Lung (tissue), 12 donors: ENCODE data around the gene STEAP3. TPM values are rescaled to one million over a fixed set of nuclear protein-coding genes. Genes with fewer than 3 reads are reported as not detected.

Source experiments
- ATAC-seq: fragments of 200-7000 bp; cut with Tn5 transposase; one replicate; pipeline ENCODE4 v1.9.1; 2020; ENCODE audit warnings: moderate number of reproducible peaks; ENCODE audit not compliant: insufficient read depth, low FRiP score
- DNase-seq, 3 donors: peaks; one replicate each; pipeline ENCODE4 v3.0.0-alpha.2; 2013 to 2017
- H3K27ac ChIP-seq, 2 donors: one replicate each; pipeline ENCODE4 v1.5.1; 2013; ENCODE audit warnings: mild to moderate bottlenecking in 2 of 2, moderate library complexity in 2 of 2, control low read depth in 1 of 2, inconsistent platforms in 1 of 2, low read depth in 1 of 2, low read length in 1 of 2
- H3K27me3 ChIP-seq, 3 donors: one replicate each; pipeline ENCODE4 v1.5.1; 2013; ENCODE audit warnings: low read length in 2 of 3; ENCODE audit not compliant: control insufficient read depth in 3 of 3, insufficient read depth in 3 of 3
- H3K36me3 ChIP-seq, 4 donors: one replicate each; pipeline ENCODE4 v1.5.1; 2013; ENCODE audit warnings: low read length in 4 of 4, mild to moderate bottlenecking in 1 of 4, moderate library complexity in 1 of 4; ENCODE audit not compliant: control insufficient read depth in 4 of 4, insufficient read depth in 4 of 4
- H3K4me1 ChIP-seq, 5 donors: one replicate each; pipeline ENCODE4 v1.5.1; 2013; ENCODE audit warnings: low read length in 5 of 5, mild to moderate bottlenecking in 2 of 5, moderate library complexity in 1 of 5; ENCODE audit not compliant: control insufficient read depth in 5 of 5, insufficient read depth in 5 of 5
- H3K4me3 ChIP-seq: one replicate; pipeline ENCODE4 v1.5.1; 2013; ENCODE audit warnings: mild to moderate bottlenecking, control low read depth, moderate library complexity
- H3K9ac ChIP-seq, 2 donors: one replicate each; pipeline ENCODE4 v1.5.1; 2013; ENCODE audit warnings: low read length in 2 of 2, control low read depth in 1 of 2; ENCODE audit not compliant: insufficient read depth in 1 of 2
- H3K9me3 ChIP-seq, 4 donors: one replicate each; pipeline ENCODE4 v1.5.1; 2013; ENCODE audit warnings: low read length in 3 of 4, mild to moderate bottlenecking in 1 of 4, moderate library complexity in 1 of 4; ENCODE audit not compliant: control insufficient read depth in 4 of 4, insufficient read depth in 3 of 4
- CTCF ChIP-seq: IDR thresholded peaks from 2 replicates; pipeline ENCODE4 v1.5.1; 2012; ENCODE audit warnings: mild to moderate bottlenecking; ENCODE audit errors: control extremely low read depth, extremely low read depth
- WGBS, 2 donors: extraction: QIAGEN DNeasy Blood & Tissue Kit; methylation state at CpG; one replicate each; pipeline ENCODE4 v1.1.7; 2013; 5-methylcytosine and 5-hydroxymethylcytosine counted together
- polyA plus RNA-seq, 2 donors: library from polyadenylated mRNA; stranded (reverse); fragments of 200-250 nt; gene quantifications; one replicate each; pipeline ENCODE4 v1.2.1, GENCODE V29; 2013
- total RNA-seq, 2 donors: library from RNA; depleted of rRNA in 1 of 2; stranded (reverse); fragments of >200 nt in 1 of 2; gene quantifications; one replicate each; pipeline ENCODE4 v1.2.1, GENCODE V29; 2014 to 2021
- donor health status: control.
- donor health status: control.
- donor health status: Bipolar disorder and iron deficiency.
- donor health status: healthy.
- donor health status: DM: yes; HTN: yes; CAD: no.

The STEAP3 gene
- total and polyA plus RNA-seq, 4 donors: 4.3 to 47.8 (median 20.1) TPM

GRCh38 chr2:119181791-119182445 lies 41.7 kb upstream of the STEAP3 start:
- WGBS, 2 donors: 87 to 90% methylated on average over 13 of the region's 13 CpGs
- no peaks in the 10 kb centered on the region for H3K4me1 ChIP-seq
- no peaks in the 10 kb centered on the region for H3K27me3 ChIP-seq
- no peaks in the 10 kb centered on the region for H3K9me3 ChIP-seq
- ATAC-seq (no peak), DNase-seq (no peak)
- no peak overlapping the region for H3K4me3 ChIP-seq
- no peaks in the 10 kb centered on the region for H3K36me3 ChIP-seq
- H3K9ac ChIP-seq: no peak overlapping the region
- no peak overlapping the region for H3K27ac ChIP-seq
- no peak for TF ChIP-seq CTCF

DNA sequence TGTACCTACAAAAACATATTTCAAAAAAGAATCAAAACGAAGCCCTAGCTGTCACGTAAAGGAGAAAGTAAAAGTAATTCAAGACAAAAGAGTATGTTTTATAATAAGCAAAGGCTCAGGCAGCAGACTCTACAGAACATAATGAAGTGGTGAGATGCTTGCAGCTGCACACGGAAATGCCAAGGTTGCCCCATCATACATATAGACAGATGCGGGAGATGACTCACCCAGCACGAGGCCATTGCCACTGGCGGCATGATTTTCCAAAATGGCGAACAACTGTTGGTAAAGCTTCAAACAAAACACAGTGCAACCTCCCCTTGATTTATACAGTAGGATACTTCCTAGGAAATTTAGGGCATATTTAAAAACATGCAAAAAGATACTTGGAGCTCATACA lies 39.1 kb upstream of the STEAP3 start:
- DNase-seq (no peak), ATAC-seq (no peak)
- Histone ChIP-seq H3K27ac (no peak overlapping the region), H3K4me3 (no peak overlapping the region), H3K36me3 (no peaks in the 10 kb centered on the region), H3K27me3 (peaks cover 0 to 6% (median 0%) of the 10 kb centered on the region in 3 donors), H3K4me1 (no peaks in the 10 kb centered on the region), H3K9me3 (no peaks in the 10 kb centered on the region), H3K9ac (no peak overlapping the region)
- no peak for TF ChIP-seq CTCF
- WGBS, 2 donors: 92 to 96% methylated on average over 7 of the region's 7 CpGs

- ATAC-seq (no peak), DNase-seq (no peak)
- WGBS, 2 donors: 32 to 52% methylated on average over 8 of the region's 8 CpGs
- no peak for TF ChIP-seq CTCF
- Histone ChIP-seq H3K4me3 (no peak overlapping the region), H3K27me3 (peaks cover 0 to 6% (median 0%) of the 10 kb centered on the region in 3 donors), H3K27ac (no peak overlapping the region), H3K9ac (no peak overlapping the region), H3K4me1 (no peaks in the 10 kb centered on the region), H3K36me3 (no peaks in the 10 kb centered on the region), H3K9me3 (no peaks in the 10 kb centered on the region)
Observed at GRCh38 chr2:119190321-119191111, 33.1 kb upstream of the STEAP3 start.
